Small intestine (tissue), 16 donors: Measurements from ENCODE around the gene DGCR2. TPM values are rescaled to one million over a fixed set of nuclear protein-coding genes. Genes with fewer than 3 reads are reported as not detected.

Source experiments
- DNase-seq, 2 donors: peaks; one replicate each; pipeline versions ENCODE4 v3.0.0 to v3.0.0-alpha.2; 2013
- FAIRE-seq: peaks from 2 replicates; lab custom pipeline; 2012; peaks lifted over from hg19 to GRCh38; lab: Jason Lieb, UNC
- H3K27ac ChIP-seq, 3 donors: one replicate each; pipeline ENCODE4 v1.5.1; 2013; ENCODE audit warnings: low read length in 2 of 3, mild to moderate bottlenecking in 2 of 3, control low read depth in 1 of 3, inconsistent platforms in 1 of 3, low read depth in 1 of 3, moderate library complexity in 1 of 3
- H3K27me3 ChIP-seq, 3 donors: one replicate each; pipeline ENCODE4 v1.6.1; 2013; ENCODE audit warnings: low read length in 3 of 3, inconsistent platforms in 1 of 3; ENCODE audit not compliant: control insufficient read depth in 3 of 3, insufficient read depth in 3 of 3
- H3K36me3 ChIP-seq, 3 donors: one replicate each; pipeline ENCODE4 v1.6.1; 2013; ENCODE audit warnings: low read length in 3 of 3, inconsistent platforms in 1 of 3, low read depth in 1 of 3, mild to moderate bottlenecking in 1 of 3, moderate library complexity in 1 of 3; ENCODE audit not compliant: control insufficient read depth in 3 of 3, insufficient read depth in 2 of 3
- H3K4me1 ChIP-seq, 3 donors: one replicate each; pipeline ENCODE4 v1.6.1; 2013; ENCODE audit warnings: low read length in 2 of 3, inconsistent platforms in 1 of 3, low read depth in 1 of 3, mild to moderate bottlenecking in 1 of 3, moderate library complexity in 1 of 3; ENCODE audit not compliant: control insufficient read depth in 3 of 3, insufficient read depth in 2 of 3
- H3K4me3 ChIP-seq, 3 donors: one replicate each; pipeline ENCODE4 v1.5.1; 2013; ENCODE audit warnings: low read length in 3 of 3, control low read depth in 1 of 3, inconsistent platforms in 1 of 3, low read depth in 1 of 3, mild to moderate bottlenecking in 1 of 3, moderate library complexity in 1 of 3
- H3K9me3 ChIP-seq, 2 donors: one replicate each; pipeline ENCODE4 v1.6.1; 2013; ENCODE audit warnings: low read depth in 1 of 2, low read length in 1 of 2; ENCODE audit not compliant: control insufficient read depth in 2 of 2, insufficient read depth in 1 of 2
- WGBS, 3 donors: extraction: QIAGEN DNeasy Blood & Tissue Kit; methylation state at CpG; one replicate each; pipeline ENCODE4 v1.1.7; 2013; 5-methylcytosine and 5-hydroxymethylcytosine counted together
- long read RNA-seq, 10 donors: transcript quantifications; one replicate each; lab custom pipeline, GENCODE V29; 2026
- polyA plus RNA-seq, 4 donors: library from polyadenylated mRNA; stranded (reverse) in 3 of 4; unstranded in 1 of 4; fragments of 200-250 nt in 3 of 4; fragments of 120-200 nt in 1 of 4; gene quantifications; one replicate each; pipeline versions ENCODE4 v1.2.1 to v1.2.3, GENCODE V29; 2013
- donor health status: healthy with polysubstance abuse.
- donor health status: control.
- donor health status: control.
- donor health status: Bipolar disorder and iron deficiency.
- donor health status: healthy.

DGCR2 gene, protein sequence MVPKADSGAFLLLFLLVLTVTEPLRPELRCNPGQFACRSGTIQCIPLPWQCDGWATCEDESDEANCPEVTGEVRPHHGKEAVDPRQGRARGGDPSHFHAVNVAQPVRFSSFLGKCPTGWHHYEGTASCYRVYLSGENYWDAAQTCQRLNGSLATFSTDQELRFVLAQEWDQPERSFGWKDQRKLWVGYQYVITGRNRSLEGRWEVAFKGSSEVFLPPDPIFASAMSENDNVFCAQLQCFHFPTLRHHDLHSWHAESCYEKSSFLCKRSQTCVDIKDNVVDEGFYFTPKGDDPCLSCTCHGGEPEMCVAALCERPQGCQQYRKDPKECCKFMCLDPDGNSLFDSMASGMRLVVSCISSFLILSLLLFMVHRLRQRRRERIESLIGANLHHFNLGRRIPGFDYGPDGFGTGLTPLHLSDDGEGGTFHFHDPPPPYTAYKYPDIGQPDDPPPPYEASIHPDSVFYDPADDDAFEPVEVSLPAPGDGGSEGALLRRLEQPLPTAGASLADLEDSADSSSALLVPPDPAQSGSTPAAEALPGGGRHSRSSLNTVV
- polyA plus RNA-seq: 10 to 100 TPM; 14.8 to 61.6 (median 34.0) TPM
- long read RNA-seq, donor 1, full-length matches to known transcripts: 3 of 69 reads
- long read RNA-seq, donor 1, partial matches to known transcripts: 58 of 69 reads
- long read RNA-seq, donor 1, other reads (novel, unspliced or antisense): 8 of 69 reads
- long read RNA-seq, donor 2, full-length matches to known transcripts: 1 of 1 reads
- long read RNA-seq, donor 2, partial matches to known transcripts: 0 of 1 reads
- long read RNA-seq, donor 2, other reads (novel, unspliced or antisense): 0 of 1 reads
- long read RNA-seq, donor 3, partial matches to known transcripts: 9 of 9 reads
- long read RNA-seq, donor 3, other reads (novel, unspliced or antisense): 0 of 9 reads
- long read RNA-seq, donor 4: 0 reads
- long read RNA-seq, donor 5: 0 reads
- long read RNA-seq, donor 6, full-length matches to known transcripts: 3 of 3 reads
- long read RNA-seq, donor 6, partial matches to known transcripts: 0 of 3 reads
- long read RNA-seq, donor 6, other reads (novel, unspliced or antisense): 0 of 3 reads
- long read RNA-seq, donor 7, full-length matches to known transcripts: 3 of 9 reads
- long read RNA-seq, donor 7, partial matches to known transcripts: 6 of 9 reads
- long read RNA-seq, donor 7, other reads (novel, unspliced or antisense): 0 of 9 reads
- long read RNA-seq, donor 8: 0 reads
- long read RNA-seq, donor 9, full-length matches to known transcripts: 1 of 1 reads
- long read RNA-seq, donor 9, partial matches to known transcripts: 0 of 1 reads
- long read RNA-seq, donor 9, other reads (novel, unspliced or antisense): 0 of 1 reads
- long read RNA-seq, donor 10, full-length matches to known transcripts: 3 of 3 reads
- long read RNA-seq, donor 10, partial matches to known transcripts: 0 of 3 reads
- long read RNA-seq, donor 10, other reads (novel, unspliced or antisense): 0 of 3 reads

DNA sequence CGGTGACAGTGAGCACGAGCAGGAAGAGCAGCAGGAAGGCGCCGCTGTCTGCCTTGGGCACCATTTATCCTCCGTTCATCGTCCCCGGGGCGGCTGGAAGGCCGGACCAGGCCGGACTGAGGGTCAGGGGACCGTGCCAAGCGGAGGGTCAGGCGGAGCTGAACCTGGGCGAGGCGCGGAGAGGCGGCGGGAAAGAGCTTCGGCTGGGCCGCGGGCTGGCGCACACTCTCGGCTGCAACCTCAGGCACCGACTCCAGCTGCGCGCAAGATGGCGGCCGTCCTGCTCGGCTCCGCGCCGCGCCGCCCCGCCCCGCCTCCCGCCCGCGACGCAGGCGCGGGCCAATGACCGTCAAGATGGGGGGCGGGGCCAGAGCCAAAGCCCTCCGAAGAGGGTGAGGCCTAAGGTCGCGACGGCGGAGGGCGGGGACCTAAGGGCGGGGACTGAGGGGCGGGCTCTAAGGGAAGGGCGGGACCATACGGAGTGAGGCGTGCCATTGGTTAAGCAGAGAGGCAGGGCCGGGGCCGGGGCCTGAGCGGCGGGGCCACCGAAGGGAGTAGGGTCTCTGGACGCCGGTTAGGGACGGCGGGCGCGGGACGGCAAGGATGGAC, at the start of gene DGCR2:
Gene DGCR2 (minus strand): TSS at position 270 of the 609 bp plus-strand sequence. CDS start 206 bp downstream, at position 64.
- Histone ChIP-seq H3K4me3 (peak within 1 kb of the TSS; percentile 76 to 92 (median 81)), H3K27me3 (no peaks in the 10 kb centered on the region), H3K36me3 (peaks cover 0 to 25% (median 0%) of the 10 kb centered on the region in 3 donors), H3K27ac (peak within 1 kb of the TSS; percentile 94 to 96 (median 95)), H3K4me1 (peaks cover 9 to 29% (median 11%) of the 10 kb centered on the region in 3 donors), H3K9me3 (no peaks in the 10 kb centered on the region)
- FAIRE-seq (no peak), DNase-seq (peak; percentile 98 to 99)
- WGBS, 3 donors: 0 to 1% (median 0%) methylated on average over 51 to 67 of the region's 67 CpGs

DNA sequence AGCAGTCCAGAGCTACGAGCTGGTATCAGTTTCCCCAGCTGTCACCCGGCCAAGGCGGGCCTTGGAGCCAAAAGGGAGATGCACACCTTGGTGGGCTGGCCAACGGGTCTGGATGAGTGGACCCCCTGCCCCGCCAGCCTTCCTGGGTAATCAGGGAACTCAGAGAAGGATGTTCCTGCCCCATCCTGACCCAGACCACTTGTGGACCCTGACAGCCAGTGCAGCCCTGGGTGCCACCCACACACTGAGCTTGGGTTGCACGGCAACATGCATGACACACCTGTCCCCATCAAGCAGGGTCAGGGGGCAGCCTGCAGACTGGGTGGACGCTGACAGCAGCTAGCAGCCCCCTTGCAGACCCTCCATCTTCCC, 47.7 kb upstream of the DGCR2 start:
- no peak for DNase-seq
- H3K27ac ChIP-seq: no peak overlapping the region
- H3K4me1 ChIP-seq: peaks cover 7 to 45% (median 13%) of the 10 kb centered on the region in 3 donors
- peaks cover 0 to 42% (median 31%) of the 10 kb centered on the region in 3 donors for H3K27me3 ChIP-seq
- peak overlapping the region in 1 of 3 donors; percentile 15 for H3K4me3 ChIP-seq
- H3K9me3 ChIP-seq: peaks cover 0 to under 1% of the 10 kb centered on the region in 2 donors
- 21 to 47% (median 36%) methylated on average over 6 to 7 of the region's 7 CpGs for WGBS, 3 donors
- no peak for FAIRE-seq
- peaks cover 0 to 22% (median 0%) of the 10 kb centered on the region in 3 donors for H3K36me3 ChIP-seq

DNA sequence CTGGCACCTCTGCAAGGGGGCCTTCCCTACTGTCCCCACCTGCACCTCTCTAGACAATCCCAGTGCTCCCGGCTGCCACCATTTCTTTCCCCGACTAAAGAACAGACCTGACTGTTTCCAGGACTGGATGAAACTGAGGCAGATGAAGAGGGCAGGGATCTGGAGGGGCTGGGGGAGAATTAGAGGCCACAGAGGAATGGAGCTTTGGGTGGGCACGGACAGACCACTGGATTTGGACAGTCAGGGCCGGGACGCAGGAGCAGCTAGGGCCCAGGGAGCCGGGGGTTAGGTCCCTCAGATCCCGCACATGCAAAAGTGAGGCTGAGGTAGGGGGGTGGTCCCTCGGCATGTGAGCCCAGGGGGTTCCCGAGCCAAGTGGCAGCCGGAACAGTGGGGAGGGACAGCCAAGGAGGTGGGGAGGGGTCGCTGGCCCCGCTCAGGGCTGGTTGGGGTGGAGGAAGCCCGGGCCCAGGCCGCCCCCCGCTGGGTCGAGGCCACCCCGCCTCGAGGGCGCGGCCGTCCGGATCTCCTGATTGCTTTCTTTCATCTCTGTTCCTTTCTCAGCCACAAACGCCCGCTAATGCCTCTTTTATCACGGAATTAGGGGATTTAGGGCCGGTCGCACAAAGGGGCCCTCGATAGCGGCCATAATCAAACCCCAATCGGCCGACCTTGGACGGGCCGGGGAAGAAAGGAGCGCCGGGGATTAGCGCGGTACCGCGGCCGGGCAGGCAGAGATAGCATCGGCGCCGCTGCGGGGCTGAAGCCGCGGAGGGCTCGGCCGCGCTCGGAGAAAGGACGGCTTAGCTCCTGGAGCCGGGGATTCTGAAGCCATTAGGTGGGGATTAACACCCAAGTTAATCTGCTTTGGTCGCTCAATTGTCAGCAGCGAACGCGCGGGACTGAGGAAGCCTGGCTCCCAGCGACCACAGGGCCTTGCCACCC, 47.1 kb upstream of the DGCR2 start:
- peak overlapping the region in 1 of 3 donors; percentile 15 for H3K4me3 ChIP-seq
- H3K4me1 ChIP-seq: peaks cover 7 to 38% (median 13%) of the 10 kb centered on the region in 3 donors
- 3 to 7% (median 5%) methylated on average over 41 to 58 of the region's 58 CpGs for WGBS, 3 donors
- H3K27me3 ChIP-seq: peaks cover 0 to 42% (median 31%) of the 10 kb centered on the region in 3 donors
- peaks cover 0 to 16% (median 0%) of the 10 kb centered on the region in 3 donors for H3K36me3 ChIP-seq
- no peak overlapping the region for H3K27ac ChIP-seq
- peaks cover 0 to 7% of the 10 kb centered on the region in 2 donors for H3K9me3 ChIP-seq
- no peak for FAIRE-seq
- peak in 1 of 2 donors; percentile 38 for DNase-seq

DNA sequence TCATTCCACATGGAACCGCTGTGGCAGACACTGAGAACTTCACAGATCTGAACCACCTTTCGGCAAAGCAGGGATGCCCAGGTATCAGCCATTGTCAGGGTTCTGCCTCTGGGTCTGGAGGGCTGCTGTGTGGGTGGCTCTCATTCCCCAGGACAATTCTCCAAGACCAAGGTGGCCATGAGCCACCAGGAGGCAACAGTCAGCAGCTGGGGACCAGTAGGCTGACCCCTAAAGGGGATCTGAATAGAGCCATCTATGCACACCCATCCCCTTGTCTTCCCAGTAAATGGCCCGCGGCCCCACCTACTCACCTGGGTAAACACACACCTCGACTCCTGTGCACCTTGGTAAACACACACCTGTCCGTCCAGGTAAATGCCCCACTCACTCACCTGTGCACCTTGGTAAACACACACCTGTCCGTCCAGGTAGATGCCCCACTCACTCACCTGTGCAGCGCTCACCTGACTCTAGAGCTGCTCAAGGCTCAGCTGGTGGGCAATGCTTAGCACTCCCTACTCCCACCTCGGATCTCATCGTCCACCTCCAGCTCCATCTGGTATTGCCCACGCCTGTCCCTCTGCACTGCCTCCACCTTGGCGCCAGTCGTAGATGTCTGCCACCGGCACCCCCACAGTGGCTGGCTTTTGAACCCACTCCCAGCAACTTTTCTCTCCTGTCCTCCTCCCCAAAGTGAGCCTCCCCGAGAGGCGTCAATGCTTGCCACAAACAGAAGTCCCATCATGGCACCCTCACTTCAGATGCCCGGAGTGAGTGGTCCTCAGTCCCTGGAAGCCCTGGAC, 46.1 kb upstream of the DGCR2 start:
- H3K27me3 ChIP-seq: peaks cover 0 to 42% (median 31%) of the 10 kb centered on the region in 3 donors
- peaks cover 0 to 6% (median 0%) of the 10 kb centered on the region in 3 donors for H3K36me3 ChIP-seq
- FAIRE-seq (no peak), DNase-seq (no peak)
- H3K9me3 ChIP-seq: peaks cover 0 to 12% of the 10 kb centered on the region in 2 donors
- H3K4me1 ChIP-seq: peaks cover 7 to 28% (median 7%) of the 10 kb centered on the region in 3 donors
- no peak overlapping the region for H3K4me3 ChIP-seq
- 29 to 55% (median 44%) methylated on average over 17 of the region's 17 CpGs for WGBS, 3 donors
- no peak overlapping the region for H3K27ac ChIP-seq

DNA sequence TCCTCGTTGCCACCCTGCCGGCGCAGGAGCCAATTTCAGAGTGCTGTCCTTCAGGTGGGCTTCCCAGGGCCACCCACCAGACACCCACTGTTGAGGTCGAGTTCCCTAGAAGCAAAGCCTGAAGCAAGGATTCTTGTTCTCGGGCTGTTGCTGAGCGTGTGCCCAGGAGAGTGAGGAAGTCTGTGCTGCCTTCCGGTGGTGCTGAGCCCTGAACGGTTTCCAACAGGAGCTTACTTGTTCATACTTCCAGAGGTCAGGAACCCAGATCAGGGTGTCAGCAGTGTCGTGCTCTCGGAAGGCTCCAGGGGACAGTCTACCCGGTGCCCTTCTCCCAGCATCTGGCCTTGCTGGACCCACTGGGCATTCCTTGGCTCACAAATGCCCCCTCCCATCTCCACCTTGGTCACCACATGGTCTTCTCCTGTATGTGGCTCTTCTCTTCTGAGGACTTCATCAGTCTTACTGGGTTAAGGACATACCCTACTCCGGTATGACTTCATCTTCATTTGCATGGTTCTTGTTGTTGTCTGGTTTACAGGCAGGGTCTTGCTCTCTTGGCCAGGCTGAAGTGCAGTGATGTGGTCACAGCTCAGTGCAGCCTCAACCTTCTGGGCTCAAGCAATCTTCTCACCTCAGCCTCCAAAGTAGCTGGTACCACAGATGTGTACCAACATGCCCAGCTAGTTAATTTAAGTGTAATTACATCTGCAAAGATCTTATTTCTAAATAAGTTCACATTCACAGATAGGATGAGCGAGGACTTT, 45.1 kb upstream of the DGCR2 start:
- Histone ChIP-seq H3K27me3 (peaks cover 0 to 46% (median 33%) of the 10 kb centered on the region in 3 donors), H3K36me3 (no peaks in the 10 kb centered on the region), H3K9me3 (peaks cover 0 to 12% of the 10 kb centered on the region in 2 donors), H3K4me1 (peaks cover under 1 to 18% (median 1%) of the 10 kb centered on the region in 3 donors), H3K4me3 (no peak overlapping the region), H3K27ac (no peak overlapping the region)
- no peak for FAIRE-seq
- no peak for DNase-seq
- WGBS, 3 donors: 66 to 75% (median 70%) methylated on average over 13 of the region's 13 CpGs

DNA sequence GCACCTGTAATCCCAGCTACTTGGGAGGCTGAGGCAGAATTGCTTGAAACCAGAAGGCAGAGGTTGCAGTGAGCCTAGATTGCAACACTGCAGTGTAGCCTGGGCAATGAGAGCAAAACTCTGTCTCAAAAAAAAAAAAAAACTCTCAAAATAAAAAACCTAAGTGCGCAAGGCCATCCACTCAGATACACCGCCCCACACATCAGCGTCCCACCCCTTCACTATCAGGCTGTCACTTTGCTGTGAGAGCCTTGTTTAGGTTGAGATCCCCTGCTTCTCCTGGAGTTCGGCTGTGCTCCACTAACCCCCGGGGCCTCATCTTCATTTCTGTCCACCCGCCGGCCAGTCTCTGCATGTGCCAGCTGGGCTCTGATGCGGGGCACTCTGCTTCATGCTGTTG, 44.2 kb upstream of the DGCR2 start:
- no peak for FAIRE-seq
- H3K27me3 ChIP-seq: peaks cover 0 to 48% (median 33%) of the 10 kb centered on the region in 3 donors
- 74 to 82% (median 77%) methylated on average over 8 of the region's 8 CpGs for WGBS, 3 donors

More for the DNA sequence above, 44.2 kb upstream of the DGCR2 start:
- peaks cover 0 to 12% of the 10 kb centered on the region in 2 donors for H3K9me3 ChIP-seq
- H3K4me3 ChIP-seq: no peak overlapping the region
- H3K4me1 ChIP-seq: peaks cover 0 to 17% (median 0%) of the 10 kb centered on the region in 3 donors
- no peak for DNase-seq
- H3K36me3 ChIP-seq: no peaks in the 10 kb centered on the region
- H3K27ac ChIP-seq: no peak overlapping the region
